Activated naive CD8-positive, alpha-beta T cell treated with anti-CD3 and anti-CD28 coated beads, Interleukin-2, amount 50 U/mL, for 16 hours (primary cell): Measurements from ENCODE around the gene C11orf98.
"Not testable (repeated sequence)": the region's sequence is repeated elsewhere in the genome, so short reads cannot be mapped to it uniquely, and the experiment has no call there.

ENCODE experiments used
- DNase-seq: peaks from one replicate; pipeline ENCODE4 v3.0.0-alpha.2; 2020; ENCODE audit warnings: low read depth, low spot score

C11orf98 gene

GRCh38 chr11:62650283-62650682 is 14.7 kb downstream of the C11orf98 start:
- DNase-seq, result not testable (repeated sequence)

- DNase-seq, result no peak
Observed at GRCh38 chr11:62649486-62649885, 15.5 kb downstream of the C11orf98 start.

- no peak for DNase-seq
Observed at GRCh38 chr11:62648967-62649364, 16.0 kb downstream of the C11orf98 start.

GRCh38 chr11:62648185-62648966 is 16.6 kb downstream of the C11orf98 start:
- no peak for DNase-seq

- no peak for DNase-seq
Observed at GRCh38 chr11:62647609-62648005, 17.4 kb downstream of the C11orf98 start.

GRCh38 chr11:62646825-62647608 is 18.0 kb downstream of the C11orf98 start:
- no peak for DNase-seq

- peak; percentile 99 for DNase-seq
Observed at GRCh38 chr11:62645946-62646824, 18.8 kb downstream of the C11orf98 start, which contains the start of gene GANAB. Gene GANAB, minus strand, starts transcription at chr11:62646613. Its CDS starts 14 bp downstream, at chr11:62646599.

- DNase-seq, result no peak
Observed at GRCh38 chr11:62645671-62645945, 19.4 kb downstream of the C11orf98 start.

- no peak for DNase-seq
Observed at GRCh38 chr11:62644220-62644619, 20.8 kb downstream of the C11orf98 start.

GRCh38 chr11:62632492-62632891 is 32.5 kb downstream of the C11orf98 start:
- no peak for DNase-seq

GRCh38 chr11:62627713-62628112 is 37.3 kb downstream of the C11orf98 start:
- DNase-seq, result no peak

GRCh38 chr11:62622476-62623089 is 42.4 kb downstream of the C11orf98 start:
- DNase-seq, result no peak

- DNase-seq, result peak; percentile 90
Observed at GRCh38 chr11:62621567-62622470, 43.2 kb downstream of the C11orf98 start, which contains the start of gene B3GAT3. Gene B3GAT3, minus strand, starts transcription at chr11:62621986. Its CDS starts 39 bp downstream, at chr11:62621947.

- no peak for DNase-seq
Observed at GRCh38 chr11:62621027-62621566, 43.9 kb downstream of the C11orf98 start.

GRCh38 chr11:62616957-62617356 is 48.1 kb downstream of the C11orf98 start:
- DNase-seq, result not testable (repeated sequence)

GRCh38 chr11:62615521-62615920 is 49.5 kb downstream of the C11orf98 start:
- no peak for DNase-seq

- DNase-seq, result no peak
Observed at GRCh38 chr11:62614275-62614674, 50.7 kb downstream of the C11orf98 start.

- no peak for DNase-seq
Observed at GRCh38 chr11:62613291-62613778, 51.7 kb downstream of the C11orf98 start.
